HG03354 (cell line): ENCODE measurements around the gene PIRT.

Source experiments
- ATAC-seq: cut with Tn5 transposase; IDR thresholded peaks from one replicate; pipeline ENCODE4 v1.9.1; 2021; ENCODE audit warnings: mild to moderate bottlenecking; ENCODE audit not compliant: unreplicated experiment, poor library complexity, severe bottlenecking

Gene PIRT

DNA sequence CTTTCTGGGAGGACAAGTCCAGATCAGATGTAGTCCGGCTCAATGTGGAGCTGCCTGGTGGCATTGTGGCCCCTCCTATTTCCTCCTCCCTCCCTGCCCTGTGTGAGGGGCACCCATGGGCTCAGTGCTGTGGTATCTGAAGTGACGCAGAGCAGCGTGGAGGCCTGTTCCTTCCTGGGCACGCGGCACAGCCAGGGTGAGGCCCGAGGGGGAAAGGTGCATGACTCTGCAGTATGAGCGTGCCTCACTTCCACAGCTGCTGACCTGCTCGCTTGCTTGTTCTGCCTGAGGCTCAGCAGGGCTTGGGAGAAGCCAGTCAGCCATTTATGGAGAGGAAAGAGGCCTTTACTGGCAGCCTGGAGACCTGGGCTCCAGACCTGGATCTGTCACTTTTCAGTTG lies 45.7 kb downstream of the PIRT start:
- ATAC-seq, result no peak

DNA sequence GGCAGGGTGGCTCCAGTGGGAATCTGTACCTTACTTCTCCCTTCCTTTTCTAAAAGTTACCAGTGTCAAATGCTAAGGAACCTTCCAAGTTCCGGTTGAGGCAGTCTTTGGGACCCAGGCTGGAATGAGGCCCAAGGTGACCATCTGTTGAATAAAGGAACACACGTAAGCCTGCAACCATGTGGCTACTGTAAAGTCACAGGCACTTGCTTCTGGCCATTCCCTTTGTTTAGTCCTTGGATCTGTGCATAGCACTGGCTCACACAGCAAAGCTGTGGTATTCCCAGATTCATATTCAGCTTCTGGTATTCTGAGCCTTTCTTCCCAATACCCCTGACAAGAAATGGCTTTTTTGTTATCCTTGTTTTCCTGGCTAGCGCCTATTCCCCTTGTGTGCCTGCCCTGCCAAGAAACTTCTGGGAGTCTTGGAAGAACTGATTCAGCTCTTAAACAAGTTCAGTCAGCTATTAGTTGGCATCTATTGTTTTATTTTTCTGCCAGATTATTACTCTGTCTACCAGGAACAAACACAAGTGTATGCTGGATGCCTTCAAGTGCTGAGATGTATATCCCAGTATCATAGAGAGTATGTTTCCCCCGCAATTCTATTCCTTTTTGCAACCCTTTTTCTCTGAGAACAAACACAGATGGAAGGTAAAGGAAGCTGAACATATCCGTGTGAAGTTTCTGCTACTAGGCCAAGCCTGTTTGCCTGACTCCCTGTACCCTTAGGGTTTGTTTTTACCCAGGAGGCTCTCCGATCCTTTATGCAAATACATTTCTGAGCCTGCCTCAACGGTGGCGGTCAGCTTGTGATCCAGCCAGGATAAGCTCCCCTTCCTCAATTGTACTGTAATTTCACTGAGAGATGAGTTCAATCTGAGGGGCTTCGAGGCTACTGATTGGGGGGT lies 47.1 kb downstream of the PIRT start:
- no peak for ATAC-seq

DNA sequence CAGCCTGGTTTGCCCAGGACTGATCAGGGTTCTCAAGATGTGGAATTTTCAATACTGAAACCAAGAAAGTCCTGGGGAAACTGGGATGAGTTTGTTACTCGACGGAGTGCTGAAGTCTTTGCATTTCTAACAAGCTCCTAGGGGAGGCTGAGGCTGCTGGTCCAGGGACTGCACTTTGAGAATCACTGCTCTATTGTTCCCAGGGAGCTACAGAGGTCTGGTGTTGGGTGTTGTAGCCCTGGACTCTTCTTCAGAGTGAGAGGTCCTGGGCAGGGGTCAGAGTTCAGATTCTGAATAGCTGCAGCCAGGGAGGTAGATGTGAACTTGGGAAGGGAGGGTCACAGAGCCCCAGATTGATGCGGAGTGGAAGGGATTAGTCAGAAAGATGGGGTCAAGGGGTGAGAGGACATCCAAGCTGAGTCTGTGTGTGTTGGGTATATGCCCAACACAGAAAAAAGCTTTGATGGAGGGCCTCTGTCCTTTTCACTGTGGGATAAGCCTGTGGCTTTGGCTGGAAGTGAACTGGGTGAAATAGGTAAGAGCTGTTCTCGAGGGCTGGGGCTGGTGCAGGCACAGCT lies 48.1 kb downstream of the PIRT start:
- no peak for ATAC-seq

DNA sequence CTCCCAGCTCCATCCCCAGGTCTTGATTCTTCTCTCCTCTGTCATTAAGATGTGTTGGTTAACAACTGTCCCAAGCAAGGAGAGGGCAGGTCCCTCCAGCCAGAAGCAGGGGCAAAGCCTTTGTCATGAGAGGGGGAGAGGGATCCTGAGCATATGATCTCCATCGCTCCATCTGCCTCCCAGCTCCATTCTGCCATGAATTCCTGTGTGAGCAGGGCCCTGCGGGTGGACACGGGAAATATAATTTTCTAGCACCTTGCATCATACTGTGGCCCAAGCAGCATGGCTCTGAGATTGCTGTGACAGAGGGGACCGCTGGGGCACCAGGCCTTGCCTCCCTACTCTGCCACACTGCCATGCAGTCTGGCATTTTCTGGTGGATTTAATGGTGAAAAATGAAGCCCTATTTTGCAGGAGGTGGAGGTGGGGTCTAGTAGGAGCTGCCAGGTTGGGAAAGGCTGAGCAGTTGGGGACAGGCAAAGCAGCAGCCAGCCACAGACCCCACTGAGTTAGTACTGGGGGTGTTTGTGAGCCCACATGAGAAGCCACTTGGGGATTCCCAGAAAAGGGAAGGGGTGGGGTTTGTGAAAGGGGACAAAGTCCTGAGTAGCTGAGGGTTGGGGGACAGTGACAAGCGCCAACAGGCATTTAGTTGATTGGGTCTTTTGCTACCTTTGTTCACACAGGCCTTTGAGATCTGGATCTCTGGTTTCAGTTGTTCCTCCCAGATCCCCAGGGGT lies 50.4 kb downstream of the PIRT start:
- no peak for ATAC-seq

DNA sequence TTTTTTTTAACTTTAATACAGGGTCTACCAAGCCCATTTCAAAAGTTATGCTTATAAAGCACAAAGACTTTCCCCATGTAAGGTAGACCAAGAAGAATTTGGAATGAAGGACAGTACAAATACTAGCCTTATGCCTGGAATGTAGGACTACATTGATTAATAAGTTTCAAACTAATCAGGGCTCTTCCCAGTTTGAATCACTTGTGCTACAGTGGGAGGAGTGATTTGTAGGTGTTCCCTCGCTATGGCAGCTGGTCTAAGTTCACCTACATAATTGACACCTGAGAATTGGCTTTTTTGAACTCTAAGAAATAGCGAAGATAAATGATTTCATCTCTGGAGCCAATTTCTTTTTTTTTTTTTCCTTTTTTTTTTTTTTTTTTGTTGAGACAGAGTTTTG lies 52.6 kb downstream of the PIRT start:
- no peak for ATAC-seq

DNA sequence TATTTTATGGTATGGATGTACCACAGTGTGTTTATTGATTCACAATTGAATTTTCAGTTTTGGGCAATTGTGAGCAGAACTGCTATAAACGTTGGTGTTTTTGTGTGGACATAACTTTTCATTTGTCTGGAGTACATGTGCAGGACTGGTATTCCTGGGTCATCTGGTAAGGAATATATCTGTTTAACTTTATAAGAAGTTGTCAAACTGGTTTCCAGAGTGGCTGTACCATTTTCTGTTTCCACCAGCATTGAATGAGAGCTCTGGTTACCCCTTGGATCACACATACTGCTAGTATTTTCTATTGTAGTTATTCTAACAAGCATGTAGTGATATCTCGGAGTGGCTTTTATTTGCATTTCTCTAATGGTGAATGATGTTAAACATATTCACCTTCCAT lies 58.3 kb downstream of the PIRT start:
- no peak for ATAC-seq

DNA sequence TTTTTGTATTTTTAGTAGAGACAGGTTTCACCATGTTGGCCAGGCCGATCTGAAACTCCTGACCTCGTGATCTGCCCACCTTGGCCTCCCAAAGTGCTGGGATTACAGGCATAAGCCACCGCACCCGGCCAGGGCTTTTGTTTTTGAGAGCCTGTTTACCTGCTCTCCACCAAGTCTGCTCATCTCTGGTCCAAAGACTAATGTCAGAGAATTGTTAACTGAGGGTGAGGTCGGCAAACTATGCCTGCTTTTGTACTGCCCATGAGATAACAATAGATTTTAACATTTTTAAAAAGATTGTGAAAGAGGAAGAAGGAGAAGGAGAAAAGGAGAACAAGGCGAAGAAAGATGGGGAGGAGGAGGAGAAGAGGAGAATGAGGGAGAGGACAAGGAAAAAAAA lies 60.0 kb downstream of the PIRT start:
- ATAC-seq, result no peak

DNA sequence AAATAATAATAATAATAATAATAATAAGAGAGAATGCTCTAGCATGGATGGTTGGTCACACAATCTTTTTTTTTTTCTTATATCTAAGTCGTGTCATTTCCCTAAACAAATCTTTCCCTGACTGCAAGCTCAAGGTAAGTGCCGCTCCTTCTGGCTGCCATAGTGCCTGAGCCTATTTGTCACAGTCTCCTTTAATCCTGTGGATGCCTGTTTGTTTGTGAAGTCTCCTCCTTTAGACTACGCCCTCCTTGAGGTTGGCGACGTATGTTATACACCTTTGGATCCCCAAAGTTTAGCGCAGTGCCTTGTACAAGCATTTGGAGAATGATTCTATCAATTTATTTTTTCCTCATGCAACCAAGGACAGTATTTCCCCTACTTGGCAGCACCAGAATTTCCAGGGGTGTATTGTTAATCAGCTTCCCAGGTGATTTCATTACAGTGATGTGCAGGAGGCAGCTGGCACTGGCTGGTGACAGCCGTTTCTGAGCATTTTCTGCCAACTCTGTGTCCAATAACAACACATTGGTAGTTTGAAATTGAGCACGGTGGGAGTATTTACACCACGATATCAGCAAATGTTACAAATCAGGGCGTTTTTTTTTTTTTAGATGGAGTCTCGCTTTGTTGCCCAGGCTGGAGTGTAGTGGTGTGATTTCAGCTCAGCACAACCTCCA lies 60.6 kb downstream of the PIRT start:
- no peak for ATAC-seq

DNA sequence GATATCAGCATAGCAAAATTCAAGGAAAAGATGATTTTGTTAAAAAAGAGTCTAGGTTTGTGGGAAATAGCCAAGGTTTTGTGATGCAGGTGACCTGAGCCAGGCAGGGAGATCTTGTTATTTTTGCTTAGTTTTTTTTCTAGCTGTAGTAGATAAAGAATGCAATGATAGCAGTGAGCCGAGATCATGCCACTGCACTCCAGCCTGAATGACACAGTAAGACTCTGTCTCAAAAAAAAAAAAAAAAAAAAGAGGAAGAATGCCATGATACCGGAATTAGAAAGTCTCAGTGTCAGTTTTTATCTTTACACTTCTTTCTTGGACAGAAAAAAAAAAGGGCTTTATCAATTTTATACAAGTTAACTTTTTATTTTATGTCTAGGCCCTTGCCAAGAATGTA lies 61.5 kb downstream of the PIRT start:
- no peak for ATAC-seq

DNA sequence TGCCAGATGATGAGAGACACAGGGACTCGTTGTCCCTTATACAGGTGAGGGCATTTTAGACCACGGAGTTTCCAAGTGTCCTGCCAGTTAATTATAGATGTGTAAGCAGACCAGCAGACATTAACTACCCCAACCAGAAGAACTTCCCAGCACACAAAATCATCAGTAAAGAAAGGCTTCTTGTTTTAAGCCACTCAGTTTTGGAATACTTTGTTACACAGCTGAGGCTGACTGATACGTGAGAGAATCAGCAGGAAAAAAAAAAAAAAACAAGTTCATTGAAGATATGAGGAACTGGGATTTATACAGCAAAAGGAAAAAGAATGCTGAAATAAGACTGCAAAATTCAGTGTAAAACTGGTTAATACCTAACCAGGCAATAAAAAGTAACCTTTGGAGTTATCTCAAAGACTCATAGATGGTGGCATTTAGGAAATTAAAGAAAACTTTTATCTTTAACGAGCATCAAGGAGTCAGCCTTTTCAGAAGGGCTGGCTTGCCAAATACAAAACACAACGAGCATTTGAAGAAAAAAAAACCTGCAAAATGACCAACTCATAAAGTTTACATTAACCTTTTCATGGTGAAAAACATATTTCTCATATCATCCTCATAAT lies 62.0 kb downstream of the PIRT start:
- no peak for ATAC-seq

DNA sequence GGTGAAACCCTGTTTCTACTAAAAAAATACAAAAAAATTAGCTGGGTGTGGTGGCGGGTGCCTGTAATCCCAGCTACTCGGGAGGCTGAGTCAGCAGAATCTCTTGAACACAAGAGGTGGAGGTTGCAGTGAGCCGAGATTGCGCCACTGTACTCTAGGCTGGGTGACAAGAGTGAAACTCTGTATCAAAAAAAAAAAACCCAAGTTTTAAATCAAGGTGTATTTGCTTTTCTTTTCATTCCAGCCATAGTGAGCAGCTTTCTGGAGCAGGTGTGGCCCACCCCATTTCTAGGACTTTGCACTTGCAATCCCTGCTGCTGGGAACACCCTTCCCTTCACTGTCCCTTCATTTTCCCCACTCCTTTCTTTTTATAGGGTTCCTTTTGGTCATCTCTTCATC lies 62.8 kb downstream of the PIRT start:
- no peak for ATAC-seq

DNA sequence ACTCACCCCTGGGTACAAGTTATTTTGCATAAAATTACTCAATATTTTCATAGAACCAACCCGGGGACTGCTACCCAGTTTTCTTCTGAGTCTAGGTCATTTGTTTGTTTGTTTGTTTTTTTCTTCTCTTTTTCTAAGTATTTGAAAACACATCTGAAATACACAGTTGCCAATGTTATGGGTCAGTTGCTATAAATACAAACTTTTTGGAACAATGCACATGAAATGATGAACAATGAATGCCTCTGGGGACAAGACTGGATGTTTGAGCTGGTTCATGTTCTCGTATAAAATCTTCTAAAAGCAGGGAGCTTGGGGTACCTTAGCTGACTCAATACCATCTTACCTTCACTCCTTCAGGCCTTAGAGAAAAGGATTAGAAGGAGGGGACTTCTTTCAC lies 64.5 kb downstream of the PIRT start:
- ATAC-seq, result no peak
